C4-2B (cell line): Measurements from ENCODE around the gene TASP1.

Source experiments
- CTCF ChIP-seq: fragments of 450-650 bp; conservative IDR thresholded peaks from 2 replicates; pipeline ENCODE4 v1.5.1; 2017; ENCODE audit warnings: mild to moderate bottlenecking
- ZFX ChIP-seq: fragments of 450-650 bp; IDR thresholded peaks from 2 replicates; pipeline ENCODE4 v1.6.1; 2017

DNA sequence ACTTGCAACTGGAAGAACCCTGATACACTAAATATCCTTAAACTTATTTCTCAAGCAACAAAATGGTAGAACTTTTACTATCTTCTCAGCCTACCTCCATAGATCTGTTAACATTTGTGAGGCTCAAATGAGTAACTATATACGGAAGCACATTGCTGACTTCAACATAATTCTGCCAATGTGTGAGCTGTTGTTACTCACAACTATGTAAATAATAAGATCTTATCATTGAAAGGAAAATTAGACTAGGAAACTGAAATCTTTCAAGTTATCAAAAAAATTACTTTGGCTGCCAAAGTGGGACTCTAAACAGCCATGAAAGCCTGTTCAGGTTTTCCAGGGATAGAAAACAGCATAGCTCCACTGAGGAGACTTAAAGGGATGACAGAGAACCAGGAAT is 40.2 kb upstream of the TASP1 start:
- TF ChIP-seq CTCF: no peak
- TF ChIP-seq ZFX: no peak
